Right lobe of liver (tissue), 6 donors: Measurements from ENCODE around the gene MAPKAP1. TPM values are rescaled to one million over a fixed set of nuclear protein-coding genes. Genes with fewer than 3 reads are reported as not detected.
A peak's percentile ranks its signal among the peaks of the same experiment; 100 is the strongest.

ENCODE experiments used
- ATAC-seq, 4 donors: fragments of 200-7000 bp; cut with Tn5 transposase; one replicate each; pipeline ENCODE4 v1.9.1; 2020; ENCODE audit warnings: mild to moderate bottlenecking in 4 of 4, moderate library complexity in 4 of 4
- DNase-seq, 3 donors: peaks; one replicate each; pipeline ENCODE4 v3.0.0-alpha.2; 2020
- H3K27ac ChIP-seq, 3 donors: fragments of 200-600 bp; one replicate each; pipeline ENCODE4 v1.8.0; 2022
- H3K27me3 ChIP-seq, 2 donors: fragments of 200-600 bp; one replicate each; pipeline ENCODE4 v1.8.0; 2022
- H3K36me3 ChIP-seq, 4 donors: fragments of 200-600 bp; sonication (generic) in 1 of 4; one replicate each; pipeline versions ENCODE4 v1.5.1 to v1.8.0; 2017 to 2022; ENCODE audit warnings: control low read depth in 1 of 4
- H3K4me1 ChIP-seq, 4 donors: fragments of 200-600 bp; sonication (generic) in 1 of 4; one replicate each; pipeline versions ENCODE4 v1.5.1 to v1.8.0; 2017 to 2022; ENCODE audit warnings: control low read depth in 1 of 4
- H3K4me3 ChIP-seq, 3 donors: fragments of 200-600 bp; one replicate each; pipeline ENCODE4 v1.8.0; 2022
- H3K9me3 ChIP-seq, 4 donors: fragments of 200-600 bp; sonication (generic) in 1 of 4; one replicate each; pipeline versions ENCODE4 v1.5.1 to v1.8.0; 2017 to 2022; ENCODE audit warnings: control low read depth in 1 of 4
- CTCF ChIP-seq, 4 donors: fragments of 200-600 bp in 3 of 4; fragments of 450-650 bp in 1 of 4; IDR thresholded peaks; one replicate each; pipeline versions ENCODE4 v1.5.1 to v1.8.0; 2016 to 2022; ENCODE audit warnings: antibody characterized with exemption in 4 of 4, mild to moderate bottlenecking in 2 of 4
- POLR2A ChIP-seq: fragments of 450-650 bp; IDR thresholded peaks from one replicate; pipeline ENCODE4 v1.6.1; 2017; ENCODE audit warnings: antibody characterized with exemption, mild to moderate bottlenecking
- WGBS: methylation state at CpG from one replicate; pipeline ENCODE4 v1.1.6; 2018; ENCODE audit warnings: low coverage, low lambda C conversion rate; ENCODE audit not compliant: insufficient coverage; ENCODE audit errors: missing lambda C conversion rate; 5-methylcytosine and 5-hydroxymethylcytosine counted together
- intact Hi-C, 2 donors: fragments of 100-400 bp; cut with DNase I; formaldehyde crosslinking; loops; one replicate each; pipeline versions ENCODE4 v1.11.2 to v1.14.1; 2022
- total RNA-seq, 6 experiments: library from RNA; depleted of rRNA in 2 of 6; stranded (reverse); fragments of >200 nt in 2 of 6; fragmentation: NEBNext Ultra II Directional in 3 of 6; extraction: Animal tissue kit (Norgen Biotek cat#: 25700) in 3 of 6; gene quantifications; one replicate each; pipeline versions ENCODE4 v1.1.0 to v1.2.4, GENCODE V29; 2016 to 2023
- donor health status: DM: no; HTN: yes; CAD: no.
- donor health status: DM: no; HTN: no; CAD: no.
- donor health status: DM: no; HTN: no; CAD: no.
- donor health status: DM: no; HTN: yes; CAD: no.
- donor health status: DM: no; HTN: yes; CAD: no.

Gene MAPKAP1
- total RNA-seq, 6 experiments from 2014 or later, result 29.6 to 53.2 (median 48.3) TPM

GRCh38 chr9:125523681-125524080 is 183.3 kb downstream of the MAPKAP1 start:
- Histone ChIP-seq H3K27me3 (no peaks in the 10 kb centered on the region), H3K9me3 (no peaks in the 10 kb centered on the region), H3K27ac (no peak overlapping the region), H3K36me3 (no peaks in the 10 kb centered on the region), H3K4me3 (no peak overlapping the region), H3K4me1 (peaks cover 0 to 5% (median 0%) of the 10 kb centered on the region in 4 donors)
- ATAC-seq (no peak), DNase-seq (no peak)
- 100% methylated on average over 1 of the region's 3 CpGs for WGBS
- intact Hi-C loops, result no loop called here
- no peak for TF ChIP-seq CTCF (IDR thresholded peaks at IDR 0.05)
- no peak for TF ChIP-seq POLR2A

- no peak for TF ChIP-seq POLR2A
- TF ChIP-seq CTCF (IDR thresholded peaks at IDR 0.05), result no peak
These were observed 184.7 kb downstream of the MAPKAP1 start for GRCh38 chr9:125522328-125522725.

GRCh38 chr9:125521462-125522327 is 185.3 kb downstream of the MAPKAP1 start:
- H3K4me1 ChIP-seq, result peaks cover 0 to 5% (median 0%) of the 10 kb centered on the region in 4 donors
- TF ChIP-seq CTCF (IDR thresholded peaks at IDR 0.05) (no peak), POLR2A (no peak)
- no peaks in the 10 kb centered on the region for H3K9me3 ChIP-seq
- no peak overlapping the region for H3K4me3 ChIP-seq
- peak; percentile 33 to 67 (median 55) for ATAC-seq
- H3K36me3 ChIP-seq, result no peaks in the 10 kb centered on the region
- intact Hi-C loops, result no loop called here
- no peak overlapping the region for H3K27ac ChIP-seq
- 48% methylated on average over 3 of the region's 3 CpGs for WGBS
- no peak for DNase-seq
- no peaks in the 10 kb centered on the region for H3K27me3 ChIP-seq

More at GRCh38 chr9:125522328-125522725, 184.7 kb downstream of the MAPKAP1 start:
- H3K27me3 ChIP-seq, result no peaks in the 10 kb centered on the region
- H3K4me3 ChIP-seq, result no peak overlapping the region
- peaks cover 0 to 5% (median 0%) of the 10 kb centered on the region in 4 donors for H3K4me1 ChIP-seq
- no peaks in the 10 kb centered on the region for H3K36me3 ChIP-seq
- H3K9me3 ChIP-seq, result no peaks in the 10 kb centered on the region
- 100% methylated on average over 2 of the region's 5 CpGs for WGBS
- ATAC-seq (no peak), DNase-seq (no peak)
- no peak overlapping the region for H3K27ac ChIP-seq
- intact Hi-C loops, result no loop called here

GRCh38 chr9:125519734-125520133 is 187.3 kb downstream of the MAPKAP1 start:
- H3K27ac ChIP-seq, result no peak overlapping the region
- no peaks in the 10 kb centered on the region for H3K36me3 ChIP-seq
- no peak overlapping the region for H3K4me3 ChIP-seq
- no peaks in the 10 kb centered on the region for H3K27me3 ChIP-seq
- TF ChIP-seq POLR2A, result no peak
- no peak for TF ChIP-seq CTCF (IDR thresholded peaks at IDR 0.05)
- no peaks in the 10 kb centered on the region for H3K9me3 ChIP-seq
- 80% methylated on average over 1 of the region's 3 CpGs for WGBS
- intact Hi-C loops, result no loop called here
- DNase-seq, result no peak
- peak in 1 of 4 donors; percentile 21 for ATAC-seq
- peaks cover 0 to 8% (median 2%) of the 10 kb centered on the region in 4 donors for H3K4me1 ChIP-seq
